ENCODE data around the gene PLCL1. TPM values are rescaled to one million over a fixed set of nuclear protein-coding genes. Genes with fewer than 3 reads are reported as not detected.
A peak's percentile ranks its signal among the peaks of the same experiment; 100 is the strongest.

Gene PLCL1
- total and polyA plus RNA-seq, 2 donors from 2014 or later: 13.6 to 14.7 TPM

- H3K9ac ChIP-seq (ENCODE audit: low read length in 3 of 3): no peak overlapping the region
- H3K27ac ChIP-seq (ENCODE audit: low read depth in 2 of 2, low read length in 2 of 2): no peak overlapping the region
- no peaks in the 10 kb centered on the region for H3K27me3 ChIP-seq (ENCODE audit: control insufficient read depth, insufficient read depth, low read length)
- H3K9me3 ChIP-seq (ENCODE audit: control insufficient read depth in 2 of 3, insufficient read depth in 1 of 3, low read length in 3 of 3): no peaks in the 10 kb centered on the region
- TF ChIP-seq CTCF (IDR thresholded peaks at IDR 0.05; ENCODE audit: borderline replicate concordance, extremely low read depth, insufficient read depth): no peak
- intact Hi-C loops (cut with DNase I): no loop called here
- FAIRE-seq: no peak
- H3K4me1 ChIP-seq (ENCODE audit: control insufficient read depth in 2 of 3, insufficient read depth in 2 of 3, low read depth in 1 of 3, low read length in 3 of 3): no peaks in the 10 kb centered on the region
- peak in 1 of 5 donors; percentile 12 for DNase-seq
- H3K36me3 ChIP-seq (ENCODE audit: control insufficient read depth in 2 of 3, insufficient read depth in 3 of 3, low read length in 3 of 3): no peaks in the 10 kb centered on the region
- H3K4me3 ChIP-seq (ENCODE audit: low read length in 3 of 3): no peak overlapping the region
Measured at GRCh38 chr2:198054299-198054698, 249.9 kb downstream of the PLCL1 start.

GRCh38 chr2:198055716-198056115 is 251.3 kb downstream of the PLCL1 start:
- no peaks in the 10 kb centered on the region for H3K9me3 ChIP-seq (ENCODE audit: control insufficient read depth in 2 of 3, insufficient read depth in 1 of 3, low read length in 3 of 3)
- H3K27ac ChIP-seq (ENCODE audit: low read depth in 2 of 2, low read length in 2 of 2): no peak overlapping the region
- intact Hi-C loops (cut with DNase I): no loop called here
- no peak for TF ChIP-seq CTCF (IDR thresholded peaks at IDR 0.05; ENCODE audit: borderline replicate concordance, extremely low read depth, insufficient read depth)
- H3K4me1 ChIP-seq (ENCODE audit: control insufficient read depth in 2 of 3, insufficient read depth in 2 of 3, low read depth in 1 of 3, low read length in 3 of 3): no peaks in the 10 kb centered on the region
- no peak overlapping the region for H3K9ac ChIP-seq (ENCODE audit: low read length in 3 of 3)
- FAIRE-seq (no peak), DNase-seq (no peak)
- H3K4me3 ChIP-seq (ENCODE audit: low read length in 3 of 3): no peak overlapping the region
- H3K36me3 ChIP-seq (ENCODE audit: control insufficient read depth in 2 of 3, insufficient read depth in 3 of 3, low read length in 3 of 3): no peaks in the 10 kb centered on the region
- no peaks in the 10 kb centered on the region for H3K27me3 ChIP-seq (ENCODE audit: control insufficient read depth, insufficient read depth, low read length)

- Histone ChIP-seq H3K27me3 (ENCODE audit: control insufficient read depth, insufficient read depth, low read length) (no peaks in the 10 kb centered on the region), H3K9ac (ENCODE audit: low read length in 3 of 3) (no peak overlapping the region), H3K27ac (ENCODE audit: low read depth in 2 of 2, low read length in 2 of 2) (no peak overlapping the region), H3K36me3 (ENCODE audit: control insufficient read depth in 2 of 3, insufficient read depth in 3 of 3, low read length in 3 of 3) (no peaks in the 10 kb centered on the region), H3K9me3 (ENCODE audit: control insufficient read depth in 2 of 3, insufficient read depth in 1 of 3, low read length in 3 of 3) (no peaks in the 10 kb centered on the region), H3K4me3 (ENCODE audit: low read length in 3 of 3) (no peak overlapping the region), H3K4me1 (ENCODE audit: control insufficient read depth in 2 of 3, insufficient read depth in 2 of 3, low read depth in 1 of 3, low read length in 3 of 3) (no peaks in the 10 kb centered on the region)
- no peak for TF ChIP-seq CTCF (IDR thresholded peaks at IDR 0.05; ENCODE audit: borderline replicate concordance, extremely low read depth, insufficient read depth)
- intact Hi-C loops (cut with DNase I): no loop called here
- FAIRE-seq (no peak), DNase-seq (no peak)
Measured at GRCh38 chr2:198056836-198057235, 252.4 kb downstream of the PLCL1 start.

GRCh38 chr2:198059800-198060199 is 255.4 kb downstream of the PLCL1 start:
- H3K9ac ChIP-seq (ENCODE audit: low read length in 3 of 3): no peak overlapping the region
- no peak for TF ChIP-seq CTCF (IDR thresholded peaks at IDR 0.05; ENCODE audit: borderline replicate concordance, extremely low read depth, insufficient read depth)
- intact Hi-C loops (cut with DNase I): no loop called here
- H3K27ac ChIP-seq (ENCODE audit: low read depth in 2 of 2, low read length in 2 of 2): no peak overlapping the region
- FAIRE-seq (no peak), DNase-seq (no peak)
- peaks cover 0 to 3% (median 2%) of the 10 kb centered on the region in 3 donors for H3K4me1 ChIP-seq (ENCODE audit: control insufficient read depth in 2 of 3, insufficient read depth in 2 of 3, low read depth in 1 of 3, low read length in 3 of 3)
- H3K9me3 ChIP-seq (ENCODE audit: control insufficient read depth in 2 of 3, insufficient read depth in 1 of 3, low read length in 3 of 3): no peaks in the 10 kb centered on the region
- no peaks in the 10 kb centered on the region for H3K27me3 ChIP-seq (ENCODE audit: control insufficient read depth, insufficient read depth, low read length)
- H3K36me3 ChIP-seq (ENCODE audit: control insufficient read depth in 2 of 3, insufficient read depth in 3 of 3, low read length in 3 of 3): no peaks in the 10 kb centered on the region
- H3K4me3 ChIP-seq (ENCODE audit: low read length in 3 of 3): no peak overlapping the region

All from kidney (tissue), 14 donors.